Activated CD8-positive, alpha-beta T cell treated with anti-CD3 and anti-CD28 coated beads for 36 hours (primary cell): ENCODE results near the gene UNC13C. TPM values are rescaled to one million over a fixed set of nuclear protein-coding genes. Genes with fewer than 3 reads are reported as not detected.

Source experiments
- ATAC-seq: fragments of 200-7000 bp; cut with Tn5 transposase; one replicate; pipeline ENCODE4 v1.10.0; 2021; ENCODE audit warnings: mild to moderate bottlenecking, moderate library complexity
- CTCF ChIA-PET: fragments of 350-600 bp; sonication (Branson Sonifier 250); formaldehyde crosslinking; loops from one replicate; lab custom pipeline; 2021; ENCODE audit warnings: antibody characterized with exemption; lab: Charles Lee
- POLR2A ChIA-PET: fragments of 350-600 bp; sonication (Branson Sonifier 250); formaldehyde crosslinking; loops from one replicate; lab custom pipeline; 2021; ENCODE audit warnings: antibody characterized with exemption; lab: Charles Lee
- DNase-seq: peaks from one replicate; pipeline ENCODE4 v3.0.0-alpha.2; 2020
- H3K27ac Mint-ChIP-seq: one replicate; pipeline ENCODE4 v1.8.0; 2021; ENCODE audit warnings: mild to moderate bottlenecking, mixed read lengths
- H3K27me3 Mint-ChIP-seq: one replicate; pipeline ENCODE4 v1.8.0; 2021; ENCODE audit warnings: mixed read lengths
- H3K36me3 Mint-ChIP-seq: one replicate; pipeline ENCODE4 v1.8.0; 2021; ENCODE audit warnings: low read depth, mixed read lengths
- H3K4me1 Mint-ChIP-seq: one replicate; pipeline ENCODE4 v1.8.0; 2021; ENCODE audit warnings: low read depth, mixed read lengths
- H3K4me3 Mint-ChIP-seq: one replicate; pipeline ENCODE4 v1.8.0; 2021; ENCODE audit warnings: mild to moderate bottlenecking, moderate library complexity, mixed read lengths
- H3K9me3 Mint-ChIP-seq: one replicate; pipeline ENCODE4 v1.8.0; 2021; ENCODE audit warnings: mixed read lengths
- CTCF ChIP-seq: fragments of 200-600 bp; IDR thresholded peaks from one replicate; pipeline ENCODE4 v1.8.0; 2022; ENCODE audit warnings: antibody characterized with exemption, mild to moderate bottlenecking
- intact Hi-C: fragments of 100-400 bp; cut with micrococcal nuclease; formaldehyde crosslinking; loops from one replicate; pipeline ENCODE4 v1.10.0; 2022
- total RNA-seq, 2 experiments: library from RNA; stranded (reverse); gene quantifications; one replicate each; pipeline ENCODE4 v1.2.3, GENCODE V29; 2021

The UNC13C gene
- total RNA-seq, 2 experiments from 2014 or later = not detected

GRCh38 chr15:54571576-54571975 is 593.3 kb downstream of the UNC13C start:
- ATAC-seq (no peak), DNase-seq (no peak)
- no peak overlapping the region for H3K27ac Mint-ChIP-seq
- no peak overlapping the region for H3K4me3 Mint-ChIP-seq
- no peaks in the 10 kb centered on the region for H3K4me1 Mint-ChIP-seq
- ChIA-PET CTCF (no interaction called here), POLR2A (no interaction called here)
- intact Hi-C loops = no loop called here
- TF ChIP-seq CTCF = no peak
- no peaks in the 10 kb centered on the region for H3K9me3 Mint-ChIP-seq
- H3K36me3 Mint-ChIP-seq = no peaks in the 10 kb centered on the region
- H3K27me3 Mint-ChIP-seq = peaks cover 2% of the 10 kb centered on the region

GRCh38 chr15:54575586-54575985 is 597.3 kb downstream of the UNC13C start:
- Mint-ChIP-seq H3K27me3 (peaks cover 2% of the 10 kb centered on the region), H3K4me3 (no peak overlapping the region), H3K27ac (no peak overlapping the region), H3K4me1 (no peaks in the 10 kb centered on the region), H3K36me3 (no peaks in the 10 kb centered on the region), H3K9me3 (no peaks in the 10 kb centered on the region)
- TF ChIP-seq CTCF = no peak
- intact Hi-C loops = no loop called here
- ChIA-PET POLR2A (no interaction called here), CTCF (no interaction called here)
- no peak for ATAC-seq
- DNase-seq = no peak

GRCh38 chr15:54576298-54576935 is 598.2 kb downstream of the UNC13C start:
- CTCF ChIA-PET = no interaction called here
- intact Hi-C loops = no loop called here
- peaks cover 2% of the 10 kb centered on the region for H3K27me3 Mint-ChIP-seq
- ATAC-seq (no peak), DNase-seq (no peak)
- no peak for TF ChIP-seq CTCF
- no peak overlapping the region for H3K27ac Mint-ChIP-seq
- H3K36me3 Mint-ChIP-seq = no peaks in the 10 kb centered on the region
- no peak overlapping the region for H3K4me3 Mint-ChIP-seq
- no peaks in the 10 kb centered on the region for H3K4me1 Mint-ChIP-seq
- H3K9me3 Mint-ChIP-seq = peaks cover 2% of the 10 kb centered on the region
- POLR2A ChIA-PET = no interaction called here

- ChIA-PET POLR2A (no interaction called here), CTCF (no interaction called here)
- H3K27me3 Mint-ChIP-seq = peaks cover 2% of the 10 kb centered on the region
- DNase-seq (no peak), ATAC-seq (no peak)
- no peak for TF ChIP-seq CTCF
- intact Hi-C loops = no loop called here
- H3K9me3 Mint-ChIP-seq = peaks cover 2% of the 10 kb centered on the region
- no peak overlapping the region for H3K4me3 Mint-ChIP-seq
- H3K27ac Mint-ChIP-seq = no peak overlapping the region
- no peaks in the 10 kb centered on the region for H3K36me3 Mint-ChIP-seq
- no peaks in the 10 kb centered on the region for H3K4me1 Mint-ChIP-seq
Measured at GRCh38 chr15:54577476-54578250, 599.4 kb downstream of the UNC13C start.

GRCh38 chr15:54579855-54580254 is 601.6 kb downstream of the UNC13C start:
- H3K36me3 Mint-ChIP-seq = no peaks in the 10 kb centered on the region
- POLR2A ChIA-PET = no interaction called here
- H3K9me3 Mint-ChIP-seq = peaks cover 2% of the 10 kb centered on the region
- TF ChIP-seq CTCF = no peak
- ATAC-seq (no peak), DNase-seq (no peak)
- CTCF ChIA-PET = no interaction called here
- no peak overlapping the region for H3K27ac Mint-ChIP-seq
- H3K4me3 Mint-ChIP-seq = no peak overlapping the region
- H3K4me1 Mint-ChIP-seq = no peaks in the 10 kb centered on the region
- intact Hi-C loops = no loop called here
- no peaks in the 10 kb centered on the region for H3K27me3 Mint-ChIP-seq
